HT1080 (cell line): ENCODE results near the gene HDAC10. TPM values are rescaled to one million over a fixed set of nuclear protein-coding genes. Genes with fewer than 3 reads are reported as not detected.

Experiments used
- DNase-seq: peaks from one replicate; pipeline ENCODE4 v3.0.0-alpha.2; 2015; ENCODE audit warnings: low read depth
- total RNA-seq: library from RNA; depleted of rRNA; stranded (reverse); fragments of >200 nt; shearing (Covaris generic); gene quantifications from 2 replicates; pipeline ENCODE4 v1.2.3, GENCODE V29; 2014

HDAC10 gene
- total RNA-seq, 1 experiment from 2014 or later: 14.5 TPM

GRCh38 chr22:50271519-50271970, 20.5 kb upstream of the HDAC10 start:
- peak; percentile 47 for DNase-seq

- DNase-seq: peak; percentile 62
These were observed 19.8 kb upstream of the HDAC10 start for GRCh38 chr22:50270666-50271394.

- DNase-seq: peak; percentile 52
These were observed 19.1 kb upstream of the HDAC10 start, which contains the start of gene MAPK11 for GRCh38 chr22:50269970-50270665. MAPK11 (minus strand) TSS chr22:50270380; CDS start chr22:50270292, 88 bp downstream.

GRCh38 chr22:50269573-50269969, 18.5 kb upstream of the HDAC10 start:
- no peak for DNase-seq

GRCh38 chr22:50268655-50269113, 17.6 kb upstream of the HDAC10 start:
- no peak for DNase-seq

GRCh38 chr22:50267591-50268390, 16.7 kb upstream of the HDAC10 start:
- no peak for DNase-seq

- no peak for DNase-seq
These were observed 15.9 kb upstream of the HDAC10 start for GRCh38 chr22:50266994-50267393.

- DNase-seq: no peak
These were observed 14.0 kb upstream of the HDAC10 start for GRCh38 chr22:50264946-50265669.

GRCh38 chr22:50264104-50264745, 13.2 kb upstream of the HDAC10 start:
- no peak for DNase-seq

- no peak for DNase-seq
These were observed 12.0 kb upstream of the HDAC10 start for GRCh38 chr22:50262973-50263617.

GRCh38 chr22:50262460-50262911, 11.4 kb upstream of the HDAC10 start:
- peak; percentile 44 for DNase-seq

- DNase-seq: no peak
These were observed 10.8 kb upstream of the HDAC10 start, which contains the start of gene MAPK12 for GRCh38 chr22:50261615-50262459. MAPK12 (minus strand) TSS chr22:50261683; CDS start chr22:50261509, 174 bp downstream.

- DNase-seq: peak; percentile 42
These were observed 9.9 kb upstream of the HDAC10 start for GRCh38 chr22:50260801-50261614.

GRCh38 chr22:50260434-50260800, 9.4 kb upstream of the HDAC10 start:
- no peak for DNase-seq

GRCh38 chr22:50259302-50259701, 8.2 kb upstream of the HDAC10 start:
- DNase-seq: no peak

GRCh38 chr22:50258361-50259292, 7.6 kb upstream of the HDAC10 start:
- no peak for DNase-seq
